Adipose tissue (tissue), 3 donors: Measurements from ENCODE around the gene UCP2. TPM values are rescaled to one million over a fixed set of nuclear protein-coding genes. Genes with fewer than 3 reads are reported as not detected.
"Not testable (repeated sequence)": the region's sequence is repeated elsewhere in the genome, so short reads cannot be mapped to it uniquely, and the experiment has no call there.

ENCODE experiments used
- H3K27ac ChIP-seq: one replicate; pipeline ENCODE4 v1.5.1; 2013; ENCODE audit warnings: low read depth, low read length
- WGBS, 3 donors: extraction: QIAGEN DNeasy Blood & Tissue Kit; methylation state at CpG; one replicate each; pipeline ENCODE4 v1.1.7; 2013; 5-methylcytosine and 5-hydroxymethylcytosine counted together
- polyA plus RNA-seq, 3 donors: library from polyadenylated mRNA; stranded (reverse); fragments of 200-250 nt; gene quantifications; one replicate each; pipeline ENCODE4 v1.2.3, GENCODE V29; 2013
- donor health status: healthy with polysubstance abuse.
- donor health status: Bipolar disorder and iron deficiency.
- donor health status: healthy.

UCP2 gene
- polyA plus RNA-seq, 3 donors: 21.4 to 86.4 (median 72.2) TPM

DNA sequence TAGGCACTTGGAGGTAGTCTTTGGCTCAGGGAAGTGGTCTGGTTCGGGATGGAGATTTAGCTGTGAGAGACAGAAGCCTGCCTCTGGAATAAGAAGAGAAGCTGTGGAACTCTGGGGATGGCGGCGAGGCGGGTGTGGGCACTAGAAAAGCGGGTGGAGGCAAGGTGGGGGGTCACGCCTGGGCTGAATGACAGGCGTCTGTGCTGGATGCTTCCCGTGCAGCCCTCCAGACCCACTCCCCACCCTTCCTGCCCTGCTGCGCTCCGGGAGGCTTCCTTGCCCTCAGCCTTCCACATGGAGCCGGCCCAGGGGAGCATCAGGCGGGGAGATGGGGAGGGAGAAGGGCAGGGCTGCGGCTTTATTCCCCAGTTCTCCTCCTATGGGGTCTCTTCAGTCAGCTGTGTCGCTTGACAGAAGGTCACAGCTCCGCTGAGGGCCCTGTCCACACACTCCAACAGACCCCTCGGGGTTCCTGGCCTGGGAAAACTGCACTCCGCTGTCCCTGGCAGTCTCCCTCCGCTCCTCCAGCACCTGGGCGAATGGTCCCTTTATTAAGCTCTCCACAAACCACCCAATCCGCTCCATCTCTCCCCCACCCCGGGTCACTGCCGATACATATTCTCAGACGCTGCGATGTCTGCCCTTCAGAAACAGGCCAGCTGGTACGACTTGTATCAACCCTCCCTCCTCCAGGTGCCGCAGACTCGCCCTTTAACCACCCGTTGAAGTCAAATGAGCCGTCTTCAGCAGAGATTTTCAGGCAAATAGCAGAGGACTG is 25.6 kb downstream of the UCP2 start:
- WGBS, 3 donors: 48 to 58% (median 55%) methylated on average over 29 of the region's 29 CpGs
- H3K27ac ChIP-seq: no peak overlapping the region

DNA sequence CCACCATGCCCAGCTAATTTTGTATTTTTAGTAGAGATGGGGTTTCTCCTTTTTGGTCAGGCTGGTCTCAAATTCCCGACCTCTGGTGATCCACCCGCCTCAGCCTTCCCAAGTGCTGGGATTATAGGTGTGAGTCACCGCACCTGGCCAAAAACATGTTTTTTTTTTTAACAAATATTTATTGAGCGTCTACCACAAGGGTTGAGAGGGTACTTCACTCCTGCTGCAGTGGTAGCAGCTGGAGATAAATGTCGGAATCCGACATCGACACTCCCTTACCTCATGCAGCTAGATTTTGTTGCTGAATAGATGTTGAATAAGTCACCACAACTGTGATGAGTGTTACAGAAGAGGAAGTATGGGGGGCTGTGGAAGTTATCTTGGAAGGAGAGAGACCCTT is 30.8 kb downstream of the UCP2 start:
- 81 to 93% (median 89%) methylated on average over 7 of the region's 7 CpGs for WGBS, 3 donors

DNA sequence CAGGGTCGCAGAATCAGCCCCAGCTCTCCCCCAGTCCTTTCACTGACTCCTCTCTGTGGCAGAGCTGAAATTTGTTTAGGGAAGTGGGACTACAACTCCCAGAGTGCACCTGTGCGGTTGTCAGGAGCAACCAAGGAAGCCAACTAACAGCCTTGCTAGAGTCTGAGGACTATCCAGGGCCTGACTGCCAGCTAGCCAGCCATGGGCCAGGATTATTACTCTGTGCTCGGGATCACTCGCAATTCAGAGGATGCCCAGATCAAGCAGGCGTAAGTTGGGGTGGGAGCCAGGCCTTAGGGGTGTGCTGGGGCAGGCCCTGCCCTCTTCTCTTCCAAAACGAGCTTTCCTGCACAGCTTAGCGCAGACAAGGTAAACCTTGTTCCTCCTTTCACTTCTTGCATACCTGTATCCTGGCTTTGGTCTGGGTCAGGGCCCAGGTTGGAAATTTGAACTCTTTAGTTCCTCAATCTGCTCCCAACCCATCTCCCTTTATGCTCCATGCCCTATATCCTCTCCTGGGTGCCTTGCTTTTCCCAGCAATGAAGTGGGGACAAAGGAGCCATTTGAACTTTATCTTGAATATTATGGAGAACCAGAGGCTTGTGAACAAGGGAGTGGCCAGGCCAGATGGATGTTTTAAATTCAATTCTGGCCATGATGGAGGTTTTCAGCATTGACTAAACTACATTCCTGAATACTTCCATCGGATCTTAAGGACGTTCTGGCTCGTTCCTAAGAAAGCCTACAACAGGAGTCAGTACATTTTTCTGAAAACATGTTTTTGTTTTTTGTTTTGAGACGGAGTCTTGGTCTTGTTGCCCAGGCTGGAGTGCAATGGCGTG is 31.6 kb downstream of the UCP2 start, which contains the start of gene DNAJB13:
Gene DNAJB13 (plus strand): TSS at position 158 of the 842 bp plus-strand sequence. CDS start 44 bp downstream, at position 202.
- no peak within 1 kb of the TSS for H3K27ac ChIP-seq
- 82 to 86% (median 84%) methylated on average over 12 of the region's 12 CpGs for WGBS, 3 donors

More for the DNA sequence above, 30.8 kb downstream of the UCP2 start:
- no peak overlapping the region for H3K27ac ChIP-seq

DNA sequence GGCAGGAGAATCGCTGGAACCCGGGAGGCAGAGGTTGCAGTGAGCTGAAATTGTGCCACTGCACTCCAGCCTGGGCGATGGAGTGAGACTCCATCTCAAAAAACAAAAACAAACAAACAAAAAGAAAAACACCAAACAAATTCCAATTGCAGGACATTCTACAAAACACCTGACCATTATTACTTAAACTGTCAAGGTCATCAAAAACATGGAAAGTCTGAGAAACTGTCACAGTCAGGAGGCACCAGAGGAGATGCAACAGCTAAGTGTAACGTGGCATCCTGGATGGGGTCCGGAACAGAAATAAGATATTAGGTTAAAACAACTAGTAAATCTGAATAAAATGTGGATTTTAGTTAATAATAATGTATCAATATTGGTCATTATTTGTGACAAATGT is 32.7 kb downstream of the UCP2 start:
- H3K27ac ChIP-seq: no peak overlapping the region
- 80 to 95% (median 93%) methylated on average over 5 of the region's 5 CpGs for WGBS, 3 donors

DNA sequence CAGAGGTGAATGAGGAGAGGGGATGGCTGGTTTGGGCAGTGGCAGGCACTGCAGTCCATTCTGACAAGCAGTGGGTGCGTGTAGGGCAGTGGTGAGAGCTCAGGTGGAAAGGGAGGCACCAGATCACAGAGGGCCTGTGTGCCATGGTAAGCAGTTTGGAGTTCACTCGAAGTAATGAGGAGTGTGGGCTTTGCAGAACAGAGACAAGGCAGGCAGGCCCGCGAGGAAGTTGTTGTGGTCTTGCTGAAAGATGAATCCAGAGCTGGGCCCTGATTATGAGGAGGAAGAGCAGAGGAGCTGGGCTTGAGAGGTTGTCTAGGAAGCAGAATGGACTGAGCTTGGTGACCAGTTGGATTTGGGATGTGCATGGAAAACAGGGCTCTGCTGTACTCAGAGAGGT is 33.4 kb downstream of the UCP2 start:
- 70 to 81% (median 75%) methylated on average over 4 of the region's 4 CpGs for WGBS, 3 donors
- H3K27ac ChIP-seq: no peak overlapping the region

DNA sequence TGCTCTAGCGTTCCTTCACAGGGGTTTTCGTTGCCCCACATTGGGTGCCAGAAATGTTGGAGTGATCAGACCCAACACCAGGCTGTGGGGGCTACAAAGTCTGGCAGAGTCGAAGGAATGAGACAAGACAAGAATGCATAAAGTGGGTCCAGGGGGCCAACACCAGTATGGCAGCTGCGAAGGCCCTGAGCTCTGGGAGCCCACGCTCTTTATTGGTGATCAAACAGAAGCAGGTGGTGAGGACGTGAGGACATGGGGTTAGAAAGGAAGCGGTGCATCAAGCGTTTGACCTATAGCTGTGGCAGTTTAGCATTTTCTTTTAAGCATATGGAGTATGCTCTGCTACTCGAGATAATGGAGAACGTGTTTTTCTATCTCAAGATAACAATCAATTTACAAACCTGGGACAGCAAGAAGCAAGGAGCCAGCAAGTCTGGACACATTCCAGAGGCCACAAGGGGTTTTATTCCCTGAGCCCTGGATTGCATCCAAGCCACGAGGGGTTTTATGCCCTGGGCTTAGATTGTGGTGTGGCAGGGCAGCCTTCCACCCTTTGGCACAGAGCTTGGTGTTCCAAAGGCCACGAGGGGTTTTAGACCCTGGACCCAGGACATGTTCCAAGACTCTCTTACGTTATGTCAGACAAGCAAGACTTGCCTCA is 35.7 kb downstream of the UCP2 start:
- 71 to 85% (median 75%) methylated on average over 13 of the region's 13 CpGs for WGBS, 3 donors

DNA sequence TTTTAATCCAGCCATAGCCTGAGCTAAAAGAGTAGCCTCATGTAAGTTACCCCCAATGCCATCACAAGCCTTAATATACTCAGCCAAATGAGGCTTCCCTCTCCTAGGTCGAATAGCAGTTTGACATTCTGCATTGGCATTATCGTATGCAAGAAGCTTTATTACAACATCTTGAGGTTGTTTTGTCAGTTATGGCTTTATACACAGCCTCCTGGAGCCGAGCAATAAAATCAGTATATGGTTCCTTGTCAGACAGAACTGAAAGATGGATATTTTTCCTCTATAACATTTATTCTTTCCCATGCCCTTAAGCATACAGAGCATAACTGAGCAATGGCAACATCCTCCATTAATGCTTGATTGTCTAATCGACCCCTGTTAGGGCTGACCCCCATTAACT is 37.2 kb downstream of the UCP2 start:
- no peak overlapping the region for H3K27ac ChIP-seq
- WGBS, 3 donors: 44 to 57% (median 47%) methylated on average over 4 of the region's 4 CpGs

More for the DNA sequence above, 35.7 kb downstream of the UCP2 start:
- H3K27ac ChIP-seq: no peak overlapping the region

DNA sequence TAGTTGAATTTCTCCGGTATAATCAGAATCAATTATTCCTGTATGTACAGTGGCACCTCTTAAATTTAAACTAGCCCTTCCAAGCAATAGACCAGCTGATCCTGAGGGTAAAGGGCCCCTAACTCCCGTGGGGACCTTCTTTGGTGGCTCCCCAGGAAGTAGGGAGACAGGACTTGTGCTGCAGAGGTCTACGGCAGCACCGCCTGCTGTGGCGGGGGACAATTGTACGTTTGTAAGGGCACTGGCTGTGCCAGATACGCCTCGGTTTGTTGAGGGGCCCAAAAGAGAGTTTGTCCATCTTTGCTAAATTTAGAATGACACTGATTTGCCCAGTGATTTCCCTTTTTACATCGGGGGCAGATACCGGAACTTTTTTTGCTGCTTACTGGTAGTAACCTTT is 37.7 kb downstream of the UCP2 start:
- H3K27ac ChIP-seq: no peak overlapping the region
- 64 to 82% (median 72%) methylated on average over 10 of the region's 10 CpGs for WGBS, 3 donors

DNA sequence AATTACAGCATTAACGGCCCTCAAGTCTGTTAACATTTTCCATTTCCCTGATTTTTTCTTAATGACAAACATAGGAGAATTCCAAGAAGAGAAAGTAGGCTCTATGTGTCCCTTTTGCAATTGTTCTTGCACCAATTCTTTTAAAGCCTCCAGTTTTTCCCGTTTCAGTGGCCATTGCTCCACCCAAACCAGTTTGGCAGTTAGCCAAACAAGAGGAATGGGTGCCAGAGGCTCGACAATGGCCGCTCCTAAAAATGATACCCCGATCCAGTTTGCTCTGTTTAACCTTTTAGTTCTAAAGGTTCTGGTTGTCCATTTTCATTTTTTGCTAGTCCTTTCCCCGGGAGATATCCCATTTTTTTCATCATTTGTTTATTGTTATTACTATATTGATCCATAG is 38.6 kb downstream of the UCP2 start:
- 47 to 70% (median 60%) methylated on average over 6 of the region's 6 CpGs for WGBS, 3 donors
- no peak overlapping the region for H3K27ac ChIP-seq

DNA sequence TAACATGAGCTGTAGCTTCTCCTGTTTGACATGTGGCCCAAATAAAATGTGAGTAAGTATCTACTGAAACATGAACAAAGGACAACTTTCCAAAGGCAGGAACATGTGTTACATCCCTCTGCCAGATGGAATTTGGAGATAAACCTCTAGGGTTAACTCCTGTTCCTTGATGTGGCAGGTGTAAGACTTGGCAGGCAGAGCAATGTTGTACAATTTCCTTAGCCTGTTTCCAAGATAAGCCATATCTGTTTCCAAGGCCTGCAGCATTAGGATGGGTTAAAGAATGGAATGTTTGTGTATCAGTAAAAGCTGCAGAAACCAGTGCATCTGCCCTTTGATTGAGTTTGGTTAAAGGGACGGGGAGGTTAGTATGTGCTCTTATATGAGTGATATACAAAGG is 40.6 kb downstream of the UCP2 start:
- no peak overlapping the region for H3K27ac ChIP-seq
- WGBS, 3 donors: 66 to 80% (median 71%) methylated on average over 1 of the region's 1 CpG

DNA sequence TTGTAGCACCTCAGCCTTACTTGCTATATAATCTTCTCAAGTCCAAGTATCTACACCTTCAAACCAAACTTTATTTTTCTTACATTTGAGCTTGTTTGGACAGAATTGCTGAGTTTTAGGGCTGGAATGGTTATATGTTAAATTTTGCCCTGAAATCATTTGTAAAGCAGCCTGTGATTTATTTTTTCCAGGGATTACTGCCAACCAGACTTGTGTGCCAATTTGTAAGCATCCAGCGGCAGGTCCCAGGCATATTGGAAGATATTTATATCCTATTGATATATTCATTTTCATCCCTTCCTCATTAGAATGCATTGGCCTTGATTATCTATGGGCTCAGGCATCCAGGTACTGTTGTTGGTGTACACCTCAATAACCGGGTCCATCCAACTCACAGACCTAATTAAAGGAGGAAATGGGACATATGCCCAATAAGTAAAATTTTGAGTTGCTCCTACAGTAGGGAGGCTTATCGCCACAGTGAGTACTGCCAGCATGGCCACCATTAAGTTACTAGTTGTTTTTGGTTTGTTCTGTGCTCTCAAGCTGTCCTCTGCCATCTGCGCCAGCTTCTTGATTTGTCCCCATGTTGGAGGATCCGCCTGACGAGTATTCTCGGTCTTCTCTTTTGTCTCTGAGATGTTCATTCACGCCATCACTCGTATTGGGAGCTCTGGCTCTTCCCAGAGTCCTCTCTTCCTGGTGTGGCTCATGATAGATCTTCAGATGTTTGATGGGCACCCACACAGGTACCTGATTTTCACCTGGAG is 41.7 kb downstream of the UCP2 start:
- WGBS, 3 donors: 91 to 97% (median 93%) methylated on average over 9 of the region's 9 CpGs
- H3K27ac ChIP-seq: no peak overlapping the region

DNA sequence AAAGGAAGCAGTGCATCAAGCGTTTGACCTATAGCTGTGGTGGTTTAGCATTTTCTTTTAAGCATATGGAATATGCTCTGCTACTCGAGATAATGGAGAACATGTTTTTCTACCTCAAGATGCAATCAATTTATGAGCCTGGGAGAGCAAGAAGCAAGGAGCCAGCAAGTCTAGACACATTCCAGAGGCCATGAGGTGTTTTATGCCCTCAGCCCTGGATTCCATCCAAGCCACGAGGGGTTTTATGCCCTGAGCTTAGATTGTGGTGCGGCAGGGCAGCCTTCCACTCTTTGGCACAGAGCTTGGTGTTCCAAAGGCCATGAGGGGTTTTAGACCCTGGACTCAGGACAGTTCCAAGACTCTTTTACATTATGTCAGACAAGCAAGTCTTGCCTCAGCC is 43.5 kb downstream of the UCP2 start:
- H3K27ac ChIP-seq: no peak overlapping the region
- 68 to 79% (median 76%) methylated on average over 4 of the region's 4 CpGs for WGBS, 3 donors

DNA sequence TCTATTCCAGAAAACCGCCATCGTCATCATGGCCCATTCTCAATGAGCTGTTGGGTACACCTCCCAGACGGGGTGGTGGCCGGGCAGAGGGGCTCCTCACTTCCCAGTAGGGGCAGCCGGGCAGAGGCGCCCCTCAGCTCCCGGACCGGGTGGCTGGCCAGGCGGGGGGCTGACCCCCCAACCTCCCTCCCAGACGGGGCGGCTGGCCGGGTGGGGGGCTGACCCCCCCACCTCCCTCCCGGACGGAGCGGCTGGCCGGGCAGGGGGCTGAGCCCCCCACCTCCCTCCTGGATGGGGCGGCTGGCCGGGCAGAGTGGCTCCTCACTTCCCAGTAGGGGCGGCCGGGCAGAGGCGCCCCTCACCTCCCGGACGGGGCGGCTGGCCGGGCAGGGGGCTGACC is 46.6 kb downstream of the UCP2 start:
- not testable (repeated sequence) for H3K27ac ChIP-seq
- WGBS, 3 donors: 97 to 100% methylated on average over 5 to 15 of the region's 25 CpGs; no CpG with 5 or more reads in 1 of the 3 donors

DNA sequence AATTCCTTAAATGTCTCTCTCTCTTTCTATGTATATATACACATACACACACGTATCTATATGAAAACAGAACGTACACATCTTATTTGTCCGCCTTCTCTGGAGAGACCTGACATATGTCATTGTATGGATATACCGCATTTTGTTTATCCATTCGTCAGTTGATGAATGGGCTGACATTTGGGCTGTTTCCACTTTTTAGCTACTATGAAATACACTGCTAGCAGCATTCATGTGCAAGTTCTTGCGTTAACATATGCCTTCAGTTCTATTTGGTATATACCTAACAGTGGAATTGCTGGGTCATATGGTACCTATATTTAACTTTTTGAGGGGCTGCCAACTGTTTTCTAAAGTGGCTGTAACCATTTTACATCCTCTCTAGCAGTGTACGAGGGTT is 49.9 kb downstream of the UCP2 start:
- 93 to 94% (median 94%) methylated on average over 7 of the region's 7 CpGs for WGBS, 3 donors
- no peak overlapping the region for H3K27ac ChIP-seq

DNA sequence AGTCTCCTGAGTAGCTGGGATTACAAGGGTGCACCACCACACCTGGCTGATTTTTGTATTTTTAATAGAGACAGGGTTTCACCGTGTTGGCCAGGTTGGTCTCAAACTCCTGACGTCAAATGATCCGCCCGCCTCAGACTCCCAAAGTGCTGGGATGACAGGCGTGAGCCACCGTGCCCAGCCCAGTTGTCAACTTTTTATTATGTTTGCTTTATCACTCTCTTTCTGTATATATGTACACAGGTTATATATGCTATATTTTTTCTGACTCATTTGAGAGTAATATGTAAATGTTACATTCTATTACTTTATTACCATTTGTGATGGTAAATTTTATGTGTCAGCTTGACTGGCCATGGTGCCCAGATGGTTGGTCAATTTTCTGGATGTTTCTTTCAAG is 50.7 kb downstream of the UCP2 start:
- WGBS, 3 donors: 93 to 96% (median 95%) methylated on average over 6 of the region's 6 CpGs

DNA sequence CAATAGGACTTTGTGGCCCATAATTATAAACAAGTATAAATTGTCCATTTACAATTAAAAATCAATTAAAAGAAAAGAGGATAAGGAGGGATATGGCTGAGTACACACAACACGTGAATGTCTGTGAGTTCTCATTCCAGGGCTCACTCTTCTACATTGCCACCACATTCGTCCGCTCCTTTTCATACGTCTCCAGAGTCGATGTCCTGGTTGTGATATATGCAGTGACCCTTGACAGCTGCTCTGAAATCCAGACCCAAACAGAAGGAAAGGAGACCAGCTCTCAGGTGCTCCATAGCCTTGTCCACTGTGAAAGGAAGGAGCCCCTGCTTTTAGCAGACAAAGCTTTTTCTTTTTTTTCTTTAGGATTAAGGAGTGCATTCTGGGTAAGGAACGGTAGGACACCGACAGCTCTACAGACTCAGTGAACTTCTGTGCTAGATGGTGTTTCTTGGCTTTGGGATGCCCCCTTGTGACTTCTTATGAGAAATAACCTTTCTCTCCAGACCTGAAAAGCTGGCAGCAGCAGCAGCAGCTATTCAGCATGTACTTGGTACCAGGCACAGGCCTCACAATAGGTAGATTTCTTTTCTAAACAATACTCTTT is 51.5 kb downstream of the UCP2 start:
- WGBS, 3 donors: 60 to 65% (median 65%) methylated on average over 7 of the region's 7 CpGs
- H3K27ac ChIP-seq: no peak overlapping the region

More for the DNA sequence above, 50.7 kb downstream of the UCP2 start:
- H3K27ac ChIP-seq: no peak overlapping the region

DNA sequence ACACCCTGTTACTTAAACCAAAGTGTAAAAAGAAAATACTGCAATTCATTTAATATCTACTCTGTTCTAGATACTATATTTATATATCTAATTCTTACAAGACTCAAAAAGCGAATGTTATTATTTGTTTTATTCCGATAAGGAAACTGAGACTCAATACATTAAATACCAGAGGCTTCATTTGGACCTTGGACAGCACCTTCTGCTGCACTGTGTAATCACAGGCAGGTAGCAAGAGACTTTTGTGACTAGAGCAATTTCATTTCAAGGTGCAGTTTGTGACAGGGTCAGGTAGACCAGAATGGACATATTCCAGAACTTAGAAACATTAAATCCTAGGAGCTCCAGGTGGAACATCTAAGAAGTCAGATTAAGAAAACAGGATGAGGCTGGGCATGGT is 53.3 kb downstream of the UCP2 start:
- no peak overlapping the region for H3K27ac ChIP-seq
- WGBS, 3 donors: 93 to 97% (median 96%) methylated on average over 2 of the region's 2 CpGs
